ENCODE measurements around the gene EFHD1. TPM values are rescaled to one million over a fixed set of nuclear protein-coding genes. Genes with fewer than 3 reads are reported as not detected.
A peak's percentile ranks its signal among the peaks of the same experiment; 100 is the strongest.
"Not testable (repeated sequence)": the region's sequence is repeated elsewhere in the genome, so short reads cannot be mapped to it uniquely, and the experiment has no call there.

EFHD1 gene
- total RNA-seq, 1 donor from 2014 or later = not detected

DNA sequence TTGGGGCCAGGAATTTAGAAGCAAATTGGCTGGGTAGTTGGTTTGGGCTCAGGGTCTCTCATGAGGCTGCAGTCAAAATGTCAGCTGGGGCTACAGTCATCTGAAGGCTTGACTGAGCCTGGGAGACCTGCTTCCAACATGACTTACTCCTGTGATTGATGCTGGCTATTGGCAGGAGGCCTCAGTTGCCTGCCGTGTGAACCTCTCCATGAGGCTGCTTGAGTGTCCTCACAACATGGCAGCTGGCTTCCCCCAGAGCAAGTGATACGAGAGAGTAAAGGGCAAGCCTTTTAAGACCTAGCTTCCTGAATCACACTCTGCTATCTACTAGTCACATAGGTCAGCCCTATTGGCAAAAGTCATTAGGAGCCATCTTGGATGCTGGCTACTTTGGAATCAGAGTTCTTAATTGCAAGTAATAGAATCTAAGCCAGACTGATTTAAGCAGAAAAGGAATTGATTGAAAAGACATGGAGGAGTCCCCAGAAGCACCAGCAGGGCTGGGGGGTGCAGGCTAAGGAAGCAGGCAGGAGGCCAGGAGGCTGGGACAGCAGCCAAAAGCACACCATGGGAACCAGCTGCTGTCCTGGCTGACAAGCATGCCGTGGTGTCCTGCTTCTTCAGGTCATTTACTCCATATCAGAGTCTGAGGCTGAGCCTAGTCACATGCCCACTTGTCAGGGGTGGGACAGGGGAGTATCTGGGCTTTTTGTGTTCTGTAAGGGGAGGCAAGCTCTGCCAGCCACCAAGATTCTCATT, 55.9 kb downstream of the EFHD1 start:
- no peak for DNase-seq (ENCODE audit: low read depth, low spot score)

DNA sequence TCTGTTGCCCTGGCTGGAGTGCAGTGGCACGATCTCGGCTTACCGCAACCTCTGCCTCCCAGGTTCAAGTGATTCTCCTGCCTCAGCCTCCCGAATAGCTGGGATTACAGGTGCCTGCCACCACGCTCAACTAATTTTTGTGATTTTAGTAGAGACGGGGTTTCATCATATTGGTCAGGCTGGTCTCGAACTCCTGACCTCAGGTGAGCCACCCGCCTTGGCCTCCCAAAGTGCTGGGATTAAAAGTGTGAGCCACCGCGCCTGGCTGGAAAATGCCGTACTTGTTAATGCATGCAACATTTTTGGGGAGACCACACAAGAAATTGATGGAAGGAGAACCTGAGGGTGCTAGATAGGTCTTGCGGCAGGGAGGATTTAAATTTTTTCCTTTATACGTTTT, 57.7 kb downstream of the EFHD1 start:
- DNase-seq (ENCODE audit: low read depth, low spot score) = not testable (repeated sequence)

DNA sequence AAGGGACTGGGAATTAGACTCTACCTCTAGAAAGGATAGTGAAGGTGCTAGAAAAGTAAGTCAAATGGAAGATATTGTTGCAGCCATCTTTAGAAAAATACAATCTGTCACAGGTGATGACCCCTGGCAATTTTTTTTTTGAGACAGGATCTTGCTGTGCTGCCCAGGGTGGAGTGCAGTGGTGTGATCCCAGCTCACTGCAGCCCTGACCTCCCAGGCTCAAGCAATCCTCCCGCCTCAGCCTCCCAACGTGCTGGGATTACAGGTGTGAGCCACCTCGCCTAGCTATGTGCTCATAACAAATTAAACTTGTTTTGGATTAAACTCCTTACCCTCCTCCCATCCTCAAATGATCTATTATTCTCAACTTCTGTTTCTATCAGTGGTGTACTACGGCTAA, 59.9 kb downstream of the EFHD1 start:
- no peak for DNase-seq (ENCODE audit: low read depth, low spot score)

DNA sequence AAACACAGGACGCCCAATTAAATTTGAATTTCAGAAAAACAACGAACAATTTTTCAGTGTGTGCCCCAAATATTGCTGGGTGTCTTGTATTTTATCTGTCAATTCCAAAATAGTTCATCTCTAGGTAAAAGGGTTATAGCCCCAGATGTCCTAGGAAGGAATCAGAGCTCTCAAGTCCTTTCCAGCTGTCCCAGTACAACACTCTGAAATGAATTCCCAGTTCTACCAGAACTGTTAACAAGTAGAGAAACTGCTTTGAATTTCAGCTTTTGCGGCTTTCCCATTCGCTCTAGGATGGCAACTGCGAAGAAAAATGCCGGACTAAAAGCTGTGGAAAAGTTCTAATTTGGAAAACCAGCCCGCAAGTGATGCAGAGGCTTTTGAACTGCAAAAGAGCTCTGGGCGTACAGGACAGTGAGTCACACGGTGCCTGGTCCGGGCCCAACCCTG, 63.2 kb downstream of the EFHD1 start:
- no peak for DNase-seq (ENCODE audit: low read depth, low spot score)

DNA sequence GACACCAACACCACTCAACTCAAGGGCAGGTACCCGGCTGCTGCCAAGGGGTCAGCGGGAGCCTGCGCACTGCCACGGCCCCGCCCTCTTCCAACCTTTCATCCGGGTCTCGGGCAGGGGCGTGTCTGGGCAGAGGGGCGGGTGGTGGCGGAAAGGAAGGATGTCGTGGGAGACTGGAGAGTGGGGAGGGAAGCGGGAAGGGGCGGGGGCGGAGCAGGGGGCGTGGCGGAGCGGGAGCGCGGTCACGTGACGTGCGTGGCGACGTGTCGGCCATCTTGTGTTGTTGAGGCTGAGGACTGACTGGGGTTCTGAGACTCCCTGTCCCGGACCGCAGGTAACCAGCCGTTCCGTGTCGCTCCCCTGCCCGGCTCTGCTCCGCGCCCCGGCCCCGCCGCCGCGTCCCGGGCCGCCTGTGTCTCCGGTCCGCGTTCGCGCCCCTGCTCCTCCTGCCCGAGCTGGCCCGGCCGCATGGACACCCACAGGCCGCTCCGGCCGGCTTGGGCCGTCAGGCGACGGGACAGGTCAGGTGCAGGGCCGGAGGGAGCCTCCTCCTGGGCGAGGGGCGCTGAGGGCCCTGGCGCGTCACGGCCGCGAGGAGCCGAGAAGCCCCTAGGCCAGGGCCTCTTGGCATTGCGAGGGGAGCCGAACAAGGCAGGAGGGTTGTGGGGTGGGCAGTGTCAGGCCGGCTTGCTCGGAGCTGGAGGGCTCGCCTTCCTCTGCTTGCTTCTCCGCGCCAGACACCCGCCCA, 63.8 kb downstream of the EFHD1 start, which contains the start of gene GIGYF2:
Gene GIGYF2 (plus strand): TSS at position 273 of the 748 bp plus-strand sequence. CDS start 37,867 bp downstream, outside the sequence.
- peak; percentile 84 for DNase-seq (ENCODE audit: low read depth, low spot score)

DNA sequence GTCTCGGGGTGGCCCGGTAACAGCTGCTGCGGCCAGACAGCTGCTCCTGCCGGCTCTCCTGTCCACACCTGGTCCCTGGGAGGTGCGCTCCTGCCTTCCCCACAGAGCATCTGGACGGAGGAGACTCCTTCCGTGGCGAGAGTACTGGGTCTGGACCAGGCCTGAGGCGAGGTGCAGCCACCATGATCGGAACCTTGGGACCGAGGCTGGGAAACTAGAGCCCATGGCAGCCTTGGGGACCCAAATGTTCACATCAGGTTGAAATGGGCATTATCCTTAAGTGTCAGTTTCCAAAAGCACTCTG, 64.4 kb downstream of the EFHD1 start:
- DNase-seq (ENCODE audit: low read depth, low spot score) = no peak

DNA sequence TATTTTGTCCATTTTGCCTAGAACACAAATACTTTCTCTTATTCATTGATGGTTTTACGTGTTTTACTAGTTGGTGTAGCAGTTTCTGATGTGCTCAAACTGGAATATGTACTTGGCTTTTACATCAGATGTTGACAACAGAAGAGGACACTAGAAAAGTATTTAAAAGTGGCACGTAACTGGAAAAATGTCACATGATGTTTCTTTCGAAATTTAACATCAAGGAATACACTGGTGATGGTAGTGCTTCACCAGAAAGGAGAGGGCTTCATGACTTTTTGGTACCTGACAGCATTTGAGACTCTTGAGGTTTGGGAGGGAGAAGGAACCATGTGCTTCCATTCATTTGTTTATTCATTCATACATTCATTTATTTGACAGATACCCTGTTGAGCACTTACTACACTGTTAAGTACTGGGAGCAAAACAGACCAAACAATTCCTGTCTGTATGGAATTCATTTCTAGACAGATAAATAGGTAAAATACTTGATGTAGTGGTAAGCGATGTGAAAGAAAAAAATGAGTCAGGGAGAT, 65.2 kb downstream of the EFHD1 start:
- DNase-seq (ENCODE audit: low read depth, low spot score) = no peak

DNA sequence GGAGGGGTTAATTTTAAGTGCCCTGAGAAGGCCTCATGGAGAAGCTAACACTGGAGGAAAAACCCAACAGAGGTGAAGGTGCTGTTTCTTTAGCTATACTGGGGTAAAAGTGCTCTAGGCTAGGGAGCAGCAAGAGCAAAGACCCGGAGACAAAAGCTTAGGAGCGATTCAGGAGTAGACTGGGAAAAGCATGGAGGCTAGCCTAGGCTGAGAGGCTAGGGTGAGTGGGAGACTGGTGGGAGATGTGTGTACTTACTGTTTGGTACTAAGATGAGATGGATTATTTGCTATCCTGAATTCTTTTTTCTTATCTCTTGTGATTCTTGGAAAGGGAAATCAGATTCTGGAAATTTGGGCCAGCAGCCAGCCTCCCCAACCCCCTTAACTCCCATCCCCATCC, 65.7 kb downstream of the EFHD1 start:
- no peak for DNase-seq (ENCODE audit: low read depth, low spot score)

DNA sequence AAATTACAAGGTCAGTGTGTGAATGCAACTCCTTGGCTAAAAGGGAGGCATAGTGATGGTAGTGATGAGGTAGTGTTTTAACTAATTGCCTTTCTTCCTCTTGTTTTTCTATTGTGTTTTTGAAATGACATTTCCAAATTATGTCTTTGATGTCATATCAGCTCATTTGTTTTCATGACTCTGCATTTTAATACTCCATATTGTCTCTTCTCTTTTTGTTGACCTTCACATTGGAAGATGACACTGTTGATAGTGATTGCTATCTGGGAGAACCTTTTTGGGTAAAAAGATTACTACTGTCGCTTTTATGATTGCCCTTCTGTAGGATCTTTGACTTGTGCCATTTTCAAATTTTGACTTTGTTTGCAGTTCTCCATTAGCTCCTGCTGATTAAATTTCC, 66.8 kb downstream of the EFHD1 start:
- DNase-seq (ENCODE audit: low read depth, low spot score) = no peak

DNA sequence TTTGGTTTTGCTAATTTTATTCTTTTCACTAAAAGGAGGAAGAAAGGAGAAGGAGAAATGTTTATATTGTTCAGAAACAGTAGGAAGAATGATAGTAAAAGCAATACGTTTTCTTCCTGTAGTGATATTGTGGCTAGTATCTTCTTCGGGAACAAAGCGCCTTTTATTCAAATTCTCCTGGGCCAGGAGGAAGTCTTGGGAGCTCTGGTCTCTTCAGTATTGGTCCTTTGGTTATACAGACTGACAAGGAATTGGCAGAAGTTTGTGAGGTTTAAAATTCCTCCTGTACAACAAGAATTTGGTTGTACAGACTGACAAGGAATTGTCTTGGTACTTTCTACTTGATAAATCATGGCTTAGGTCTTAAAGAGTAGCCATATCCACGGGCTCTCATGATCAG, 73.7 kb downstream of the EFHD1 start:
- no peak for DNase-seq (ENCODE audit: low read depth, low spot score)

DNA sequence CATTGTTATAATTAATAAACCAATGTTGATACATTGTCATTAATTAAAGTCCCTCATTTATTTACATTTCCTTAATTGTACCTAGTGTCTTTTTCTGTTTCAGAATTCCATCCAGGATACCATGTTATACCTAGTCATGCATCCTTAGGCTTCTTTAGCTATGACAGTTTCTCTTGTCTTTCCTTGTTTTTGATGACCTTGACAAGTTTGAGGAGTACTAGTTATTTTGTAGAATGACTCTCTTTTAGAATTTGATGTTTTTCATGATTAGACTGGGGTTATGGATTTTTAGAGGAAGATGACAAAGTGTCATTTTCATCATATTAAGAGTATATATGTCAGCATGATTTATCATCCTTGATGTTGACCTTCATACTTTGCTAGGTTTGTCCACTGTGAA, 80.1 kb downstream of the EFHD1 start:
- no peak for DNase-seq (ENCODE audit: low read depth, low spot score)

DNA sequence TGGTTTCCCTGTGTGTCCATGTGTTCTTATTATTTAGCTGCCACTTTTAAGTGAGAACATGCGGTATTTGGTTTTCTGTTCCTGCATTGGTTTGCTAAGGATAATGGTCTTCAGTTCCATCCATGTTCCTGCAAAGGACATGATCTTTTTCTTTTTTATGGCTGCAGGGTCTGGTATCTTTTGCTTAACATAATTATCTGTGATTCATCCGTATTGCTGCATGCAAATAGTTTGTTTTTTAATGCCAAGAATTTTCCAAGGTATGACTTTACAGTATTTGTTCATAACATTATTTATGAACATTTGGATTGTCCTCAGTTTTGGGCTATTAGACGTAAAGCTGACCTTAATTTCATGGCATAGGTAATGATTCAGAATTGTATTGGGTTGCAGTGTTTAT, 81.6 kb downstream of the EFHD1 start:
- no peak for DNase-seq (ENCODE audit: low read depth, low spot score)

DNA sequence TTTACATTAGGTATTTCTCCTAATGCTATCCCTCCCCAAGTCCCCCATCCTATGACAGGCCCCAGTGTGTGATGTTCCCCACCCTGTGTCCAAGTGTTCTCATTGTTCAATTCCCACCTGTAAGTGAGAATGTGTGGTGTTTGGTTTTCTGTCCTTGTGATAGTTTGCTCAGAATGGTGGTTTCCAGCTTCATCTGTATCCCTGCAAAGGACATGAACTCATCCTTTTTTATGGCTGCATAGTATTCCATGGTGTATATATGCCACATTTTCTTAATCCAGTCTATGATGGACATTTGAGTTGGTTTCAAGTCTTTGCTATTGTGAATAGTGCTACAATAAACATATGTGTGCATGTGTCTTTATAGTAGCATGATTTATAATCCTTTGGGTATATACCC, 86.7 kb downstream of the EFHD1 start:
- DNase-seq (ENCODE audit: low read depth, low spot score) = not testable (repeated sequence)

DNA sequence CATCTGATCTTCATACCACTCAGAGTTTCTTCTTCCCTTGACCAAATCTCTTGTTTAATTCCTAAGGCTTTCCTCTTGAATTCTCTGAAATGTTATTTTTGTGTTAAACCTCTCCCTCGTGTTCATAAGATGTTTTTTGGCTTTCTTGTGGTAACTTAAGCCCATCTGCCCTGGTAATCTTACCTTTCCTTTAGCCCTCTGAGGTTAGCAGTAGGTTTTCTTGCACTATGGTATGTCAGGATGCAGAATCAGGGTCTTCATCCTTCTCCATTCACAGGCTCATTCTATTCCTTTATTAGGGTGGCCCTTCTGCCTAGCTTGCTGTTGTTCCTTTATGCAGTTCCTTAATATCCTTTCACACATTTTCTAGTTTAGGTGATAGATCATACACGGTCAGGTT, 87.9 kb downstream of the EFHD1 start:
- no peak for DNase-seq (ENCODE audit: low read depth, low spot score)

DNA sequence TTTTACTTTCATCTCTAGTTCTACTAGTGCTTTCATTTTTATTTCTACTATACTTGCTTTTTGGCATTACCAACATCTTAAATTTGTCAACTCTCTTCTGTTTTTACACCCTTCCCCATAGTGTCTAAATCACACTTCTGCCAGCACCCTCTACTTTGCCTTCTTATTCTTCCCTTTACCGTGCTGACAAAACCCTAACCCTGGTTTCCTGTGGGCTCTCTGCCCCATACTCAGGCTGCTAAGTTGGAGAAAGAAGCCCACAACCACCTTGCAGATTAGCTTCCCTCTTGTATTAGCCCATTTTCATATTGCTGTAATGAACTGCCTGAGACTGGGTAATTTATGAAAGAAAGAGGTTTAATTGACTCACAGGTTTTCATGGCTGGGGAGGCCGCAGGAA, 88.5 kb downstream of the EFHD1 start:
- no peak for DNase-seq (ENCODE audit: low read depth, low spot score)

DNA sequence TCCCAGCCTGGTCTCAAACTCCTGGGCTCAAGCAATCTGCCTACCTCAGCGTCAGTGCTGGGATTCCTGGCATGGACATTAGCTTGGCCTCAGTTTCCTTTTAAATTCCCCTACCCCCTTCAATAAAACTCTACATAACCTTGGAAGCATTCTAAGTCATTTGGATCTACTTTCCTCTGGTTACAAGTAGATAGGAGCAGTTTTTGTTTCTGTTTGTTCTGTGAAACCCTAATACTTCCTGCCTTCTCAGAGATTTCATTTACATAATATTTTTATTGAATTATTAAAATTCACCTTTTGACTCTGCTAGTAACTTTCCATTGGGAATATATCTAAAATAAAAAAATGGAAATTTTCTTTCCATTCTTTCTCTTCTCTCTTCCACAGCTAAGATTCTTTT, 89.6 kb downstream of the EFHD1 start:
- no peak for DNase-seq (ENCODE audit: low read depth, low spot score)

DNA sequence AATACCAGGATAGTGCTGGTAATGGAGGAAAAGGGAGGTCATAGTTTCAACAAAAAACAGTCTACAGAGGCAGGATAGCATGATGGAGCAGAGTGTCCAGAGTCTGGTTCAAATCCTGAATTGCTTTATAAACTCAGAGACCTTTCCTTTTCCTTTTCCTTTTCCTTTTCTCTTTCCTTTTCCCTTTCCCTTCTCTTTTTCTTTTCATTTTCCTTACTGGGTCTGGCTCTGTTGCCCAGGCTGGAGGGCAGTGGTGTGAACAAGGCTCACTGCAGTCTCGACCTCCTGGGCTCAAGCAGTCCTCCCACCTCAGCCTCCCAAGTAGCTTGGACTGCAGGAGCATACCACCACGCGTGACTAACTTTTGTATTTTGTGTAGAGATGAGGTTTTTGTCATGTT, 95.4 kb downstream of the EFHD1 start:
- DNase-seq (ENCODE audit: low read depth, low spot score) = no peak

DNA sequence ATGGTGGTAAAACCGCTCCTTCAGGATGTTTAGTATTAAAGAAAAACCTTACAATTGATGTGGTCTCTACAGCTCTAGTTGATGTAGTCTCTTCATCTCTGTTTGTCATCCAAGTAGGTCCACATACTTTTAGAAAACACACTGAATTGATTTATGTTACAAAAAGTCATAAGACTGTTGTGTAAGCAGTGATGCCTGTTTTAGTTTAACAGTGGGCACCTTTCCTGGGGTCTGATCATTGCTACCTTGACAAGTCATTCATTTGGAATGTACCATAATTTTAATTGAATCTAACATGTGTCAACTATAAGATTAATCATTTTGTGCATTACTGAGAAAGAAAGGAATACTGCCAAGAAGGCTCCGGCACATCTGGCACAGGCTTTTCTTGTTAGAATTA, 98.1 kb downstream of the EFHD1 start:
- DNase-seq (ENCODE audit: low read depth, low spot score) = no peak

Other genes starting within 250 kb of the EFHD1 start
- gene ALPG, start 226.8 kb upstream of the EFHD1 start, total RNA-seq = not detected in 2 replicates
- not detected in 2 replicates for gene ALPI, start 177.5 kb upstream of the EFHD1 start, total RNA-seq
- not detected in 2 replicates for gene ECEL1, start 145.8 kb upstream of the EFHD1 start, total RNA-seq
- not detected in 2 replicates for gene PRSS56, start 113.2 kb upstream of the EFHD1 start, total RNA-seq
- gene CHRND, start 107.4 kb upstream of the EFHD1 start, total RNA-seq = not detected in 2 replicates
- not detected in 2 replicates for gene CHRNG, start 93.9 kb upstream of the EFHD1 start, total RNA-seq
- 1.8 and 2.5 TPM in 2 replicates for gene TIGD1, start 83.0 kb upstream of the EFHD1 start, total RNA-seq
- 122 and 124 TPM in 2 replicates for gene EIF4E2, start 82.9 kb upstream of the EFHD1 start, total RNA-seq
- gene GIGYF2, start 63.7 kb downstream of the EFHD1 start, total RNA-seq = 53.0 and 65.4 TPM in 2 replicates
- gene KCNJ13, start 143.0 kb downstream of the EFHD1 start, total RNA-seq = not detected in 2 replicates
- gene SNORC, start 236.7 kb downstream of the EFHD1 start, total RNA-seq = 0.26 and 0.56 TPM in 2 replicates